Stomach (tissue), 4 donors: ENCODE results near the gene DNAAF3.

ENCODE experiments used
- EP300 ChIP-seq: sonication (generic); formaldehyde crosslinking; IDR thresholded peaks from one replicate; pipeline ENCODE4 v1.6.1; 2017; ENCODE audit warnings: antibody characterized with exemption
- POLR2A ChIP-seq, 4 donors: fragments of 450-650 bp; IDR thresholded peaks; one replicate each; pipeline ENCODE4 v1.6.1; 2016; ENCODE audit warnings: antibody characterized with exemption in 4 of 4, control low read depth in 2 of 4, mild to moderate bottlenecking in 1 of 4, moderate library complexity in 1 of 4
- POLR2AphosphoS5 ChIP-seq, 3 donors: sonication (generic); formaldehyde crosslinking; IDR thresholded peaks; one replicate each; pipeline ENCODE4 v1.6.1; 2016; ENCODE audit warnings: antibody characterized with exemption in 3 of 3
- TF ChIP-seq, protein P1 (sequence below), 7 experiments: fragments of 450-650 bp in 4 of 7; fragments of 200-600 bp in 3 of 7; sonication (generic) in 3 of 7; IDR thresholded peaks; one replicate each; pipeline ENCODE4 v1.5.1; 2016 to 2019; ENCODE audit warnings: antibody characterized with exemption in 7 of 7, control low read depth in 2 of 7, mild to moderate bottlenecking in 1 of 7

DNA sequence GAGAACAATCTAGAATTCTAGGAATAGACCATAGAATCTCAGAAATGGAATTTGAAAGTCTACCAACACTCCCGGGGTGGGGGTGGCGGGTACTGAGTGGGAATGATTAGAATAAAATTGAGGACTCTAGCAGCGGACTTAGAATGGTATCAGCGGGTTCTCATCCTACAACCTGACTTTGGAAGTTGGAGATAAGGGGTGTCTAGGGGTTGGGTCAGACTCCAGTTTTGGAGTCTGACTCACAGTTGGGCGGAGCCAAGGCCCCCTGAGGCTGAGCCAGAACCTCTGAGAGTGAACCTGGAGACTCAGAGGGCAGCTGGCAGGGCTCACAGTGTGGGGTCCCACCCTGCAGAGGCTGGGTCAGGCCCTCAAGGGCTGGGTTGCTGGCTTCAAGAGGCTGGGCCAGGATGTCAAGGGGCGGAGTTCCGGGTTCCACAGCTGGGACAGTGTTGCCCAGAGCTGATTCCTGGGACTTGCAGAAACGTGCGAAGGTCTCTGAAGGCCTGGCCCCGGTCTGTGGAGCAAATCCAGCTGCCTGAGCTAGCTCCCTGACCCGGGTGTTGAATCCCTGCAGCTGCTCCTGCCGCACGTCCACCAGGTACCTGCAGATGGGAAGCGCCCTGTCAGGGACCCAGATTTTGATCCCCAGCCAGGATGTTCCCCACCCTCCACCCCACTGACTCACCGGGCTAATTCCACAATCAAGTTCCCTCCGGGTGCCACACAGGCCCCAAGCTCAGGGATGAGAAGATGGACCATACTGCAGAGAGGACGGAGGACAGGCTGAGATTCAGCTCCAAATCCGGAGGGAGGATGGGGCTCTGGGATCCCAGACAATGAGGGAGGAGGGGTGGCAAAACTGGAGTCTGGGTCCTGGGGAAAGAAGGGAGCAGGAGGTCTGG is 7.3 kb downstream of the DNAAF3 start:
- TF ChIP-seq, protein P1, sequence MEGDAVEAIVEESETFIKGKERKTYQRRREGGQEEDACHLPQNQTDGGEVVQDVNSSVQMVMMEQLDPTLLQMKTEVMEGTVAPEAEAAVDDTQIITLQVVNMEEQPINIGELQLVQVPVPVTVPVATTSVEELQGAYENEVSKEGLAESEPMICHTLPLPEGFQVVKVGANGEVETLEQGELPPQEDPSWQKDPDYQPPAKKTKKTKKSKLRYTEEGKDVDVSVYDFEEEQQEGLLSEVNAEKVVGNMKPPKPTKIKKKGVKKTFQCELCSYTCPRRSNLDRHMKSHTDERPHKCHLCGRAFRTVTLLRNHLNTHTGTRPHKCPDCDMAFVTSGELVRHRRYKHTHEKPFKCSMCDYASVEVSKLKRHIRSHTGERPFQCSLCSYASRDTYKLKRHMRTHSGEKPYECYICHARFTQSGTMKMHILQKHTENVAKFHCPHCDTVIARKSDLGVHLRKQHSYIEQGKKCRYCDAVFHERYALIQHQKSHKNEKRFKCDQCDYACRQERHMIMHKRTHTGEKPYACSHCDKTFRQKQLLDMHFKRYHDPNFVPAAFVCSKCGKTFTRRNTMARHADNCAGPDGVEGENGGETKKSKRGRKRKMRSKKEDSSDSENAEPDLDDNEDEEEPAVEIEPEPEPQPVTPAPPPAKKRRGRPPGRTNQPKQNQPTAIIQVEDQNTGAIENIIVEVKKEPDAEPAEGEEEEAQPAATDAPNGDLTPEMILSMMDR (IDR thresholded peaks at IDR 0.05): no peak
- TF ChIP-seq POLR2A (IDR thresholded peaks at IDR 0.05) (no peak), EP300 (no peak), POLR2AphosphoS5 (IDR thresholded peaks at IDR 0.05) (no peak)
